ENCODE measurements around the gene PDSS2.
"Not testable (repeated sequence)": the region's sequence is repeated elsewhere in the genome, so short reads cannot be mapped to it uniquely, and the experiment has no call there.

PDSS2 gene

GRCh38 chr6:107152638-107153430 is 306.5 kb downstream of the PDSS2 start:
- DNase-seq, result no peak

GRCh38 chr6:107144666-107145065 is 314.7 kb downstream of the PDSS2 start:
- no peak for DNase-seq

GRCh38 chr6:107144014-107144413 is 315.4 kb downstream of the PDSS2 start:
- DNase-seq, result no peak

GRCh38 chr6:107140581-107140980 is 318.8 kb downstream of the PDSS2 start:
- DNase-seq, result no peak

GRCh38 chr6:107136324-107136723 is 323.0 kb downstream of the PDSS2 start:
- not testable (repeated sequence) for DNase-seq

- DNase-seq, result not testable (repeated sequence)
These were observed 324.2 kb downstream of the PDSS2 start for GRCh38 chr6:107135048-107135680.

GRCh38 chr6:107132330-107132954 is 326.9 kb downstream of the PDSS2 start:
- DNase-seq, result no peak

- no peak for DNase-seq
These were observed 329.9 kb downstream of the PDSS2 start for GRCh38 chr6:107129370-107129925.

GRCh38 chr6:107128577-107128976 is 330.8 kb downstream of the PDSS2 start:
- DNase-seq, result no peak

GRCh38 chr6:107128175-107128574 is 331.2 kb downstream of the PDSS2 start:
- DNase-seq, result no peak

- DNase-seq, result no peak
These were observed 333.6 kb downstream of the PDSS2 start for GRCh38 chr6:107125771-107126170.

- DNase-seq, result no peak
These were observed 334.4 kb downstream of the PDSS2 start for GRCh38 chr6:107124934-107125348.

- no peak for DNase-seq
These were observed 335.9 kb downstream of the PDSS2 start for GRCh38 chr6:107123501-107123900.

- DNase-seq, result no peak
These were observed 336.6 kb downstream of the PDSS2 start for GRCh38 chr6:107122748-107123147.

GRCh38 chr6:107121964-107122495 is 337.3 kb downstream of the PDSS2 start:
- DNase-seq, result no peak

- DNase-seq, result no peak
These were observed 338.1 kb downstream of the PDSS2 start for GRCh38 chr6:107121266-107121665.

GRCh38 chr6:107120404-107120803 is 339.0 kb downstream of the PDSS2 start:
- DNase-seq, result no peak

GRCh38 chr6:107118976-107119375 is 340.4 kb downstream of the PDSS2 start:
- no peak for DNase-seq

- not testable (repeated sequence) for DNase-seq
These were observed 340.8 kb downstream of the PDSS2 start for GRCh38 chr6:107118540-107118939.

GRCh38 chr6:107116931-107117330 is 342.4 kb downstream of the PDSS2 start:
- no peak for DNase-seq

- DNase-seq, result no peak
These were observed 343.0 kb downstream of the PDSS2 start for GRCh38 chr6:107116328-107116892.

GRCh38 chr6:107115695-107116327 is 343.6 kb downstream of the PDSS2 start:
- DNase-seq, result no peak
